ENCODE results near the gene ASTL.

ASTL gene

DNA sequence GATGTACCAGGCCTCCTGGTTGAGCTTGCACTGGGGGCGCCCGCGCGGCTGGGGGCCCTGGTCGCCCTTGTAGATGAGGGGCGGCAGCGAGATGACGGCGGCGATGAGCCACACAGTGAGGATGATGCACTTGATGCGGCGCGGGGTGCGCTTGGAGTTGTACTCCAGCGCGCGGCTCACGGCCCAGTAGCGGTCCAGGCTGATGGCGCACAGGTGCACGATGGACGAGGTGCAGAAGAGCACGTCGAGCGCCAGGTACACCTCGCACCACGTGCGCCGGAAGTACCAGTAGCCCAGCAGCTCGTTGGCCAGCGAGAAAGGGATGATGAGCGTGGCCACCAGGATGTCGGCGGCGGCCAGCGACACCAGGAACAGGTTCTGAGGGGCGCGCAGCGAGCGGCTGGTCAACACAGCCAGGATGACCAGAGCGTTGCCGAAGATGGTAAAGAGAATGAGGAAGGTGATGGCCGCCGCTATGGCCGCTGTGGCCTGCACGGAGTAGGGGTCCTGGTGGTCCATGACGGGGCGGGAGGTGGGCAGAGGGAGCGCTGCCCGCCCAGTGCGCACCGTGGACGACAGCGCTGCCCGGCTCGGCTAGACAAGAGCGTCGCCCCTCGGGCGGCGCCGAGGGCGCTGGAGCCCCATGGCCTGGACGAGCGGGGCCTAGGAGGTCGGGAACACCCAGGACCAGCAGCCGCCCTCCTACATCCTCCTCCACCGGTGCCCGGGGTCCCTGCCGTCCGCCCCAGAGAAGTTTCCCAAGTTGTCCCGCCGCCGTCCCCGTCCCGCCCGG is 22.5 kb downstream of the ASTL start:
- no peak for TF ChIP-seq JUND (IDR thresholded peaks at IDR 0.05; ENCODE audit: low read depth)
- in situ Hi-C loops (cut with HindIII; ENCODE audit: low pct_unique_long_range_greater_than_20kb, low sequenced_read_pairs), result no loop called here
- DNase-seq (ENCODE audit: low read depth in 1 of 2, low spot score in 1 of 2), result no peak

- no peak for TF ChIP-seq JUND (IDR thresholded peaks at IDR 0.05; ENCODE audit: low read depth)
- DNase-seq (ENCODE audit: low read depth in 1 of 2, low spot score in 1 of 2), result no peak
- in situ Hi-C loops (cut with HindIII; ENCODE audit: low pct_unique_long_range_greater_than_20kb, low sequenced_read_pairs), result no loop called here
Measured at GRCh38 chr2:96114903-96115581, 23.3 kb downstream of the ASTL start.

GRCh38 chr2:96114546-96114902 is 23.8 kb downstream of the ASTL start:
- in situ Hi-C loops (cut with HindIII; ENCODE audit: low pct_unique_long_range_greater_than_20kb, low sequenced_read_pairs), result no loop called here
- no peak for TF ChIP-seq JUND (IDR thresholded peaks at IDR 0.05; ENCODE audit: low read depth)
- DNase-seq (ENCODE audit: low read depth in 1 of 2, low spot score in 1 of 2), result no peak

DNA sequence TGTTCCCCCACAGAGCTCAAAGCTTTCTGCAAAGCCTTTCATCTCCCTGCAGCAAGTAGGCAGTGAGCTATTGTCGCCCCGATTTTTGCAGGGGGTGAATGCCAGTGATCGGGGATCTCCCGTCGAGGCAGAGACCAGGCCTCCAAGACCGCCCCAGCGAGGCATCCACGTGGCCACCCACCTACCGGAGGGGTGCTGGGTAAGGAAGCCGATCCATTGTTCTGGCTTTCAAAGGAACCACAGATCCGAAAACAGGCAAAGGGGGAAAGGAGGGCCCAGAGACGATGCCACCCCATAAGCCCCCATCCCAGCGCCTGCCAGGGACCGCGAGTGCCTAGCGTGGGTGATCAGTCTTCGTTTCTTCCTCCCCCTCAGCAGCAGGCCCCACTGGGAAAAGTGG is 24.4 kb downstream of the ASTL start:
- DNase-seq (ENCODE audit: low read depth in 1 of 2, low spot score in 1 of 2), result no peak
- in situ Hi-C loops (cut with HindIII; ENCODE audit: low pct_unique_long_range_greater_than_20kb, low sequenced_read_pairs), result no loop called here
- TF ChIP-seq JUND (IDR thresholded peaks at IDR 0.05; ENCODE audit: low read depth), result no peak

DNA sequence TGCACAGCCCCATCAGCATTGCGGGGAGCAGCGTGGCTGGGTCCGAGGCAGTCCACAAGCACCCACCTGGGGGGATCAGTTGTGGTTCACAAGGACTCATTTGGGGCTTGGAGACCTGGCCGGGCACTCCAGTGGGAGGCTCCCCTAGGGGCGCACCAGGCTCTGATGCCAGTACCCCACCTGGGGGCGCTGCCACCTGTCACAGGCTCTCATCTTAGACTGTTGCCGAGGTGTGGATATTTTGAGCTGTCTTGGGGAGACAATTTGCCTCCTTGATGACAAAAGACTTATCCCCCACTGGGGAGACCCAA is 25.0 kb downstream of the ASTL start:
- no peak for DNase-seq (ENCODE audit: low read depth in 1 of 2, low spot score in 1 of 2)
- TF ChIP-seq JUND (IDR thresholded peaks at IDR 0.05; ENCODE audit: low read depth), result no peak
- in situ Hi-C loops (cut with HindIII; ENCODE audit: low pct_unique_long_range_greater_than_20kb, low sequenced_read_pairs), result no loop called here

GRCh38 chr2:96112501-96113366 is 25.6 kb downstream of the ASTL start:
- in situ Hi-C loops (cut with HindIII; ENCODE audit: low pct_unique_long_range_greater_than_20kb, low sequenced_read_pairs), result no loop called here
- TF ChIP-seq JUND (IDR thresholded peaks at IDR 0.05; ENCODE audit: low read depth), result no peak
- no peak for DNase-seq (ENCODE audit: low read depth in 1 of 2, low spot score in 1 of 2)

DNA sequence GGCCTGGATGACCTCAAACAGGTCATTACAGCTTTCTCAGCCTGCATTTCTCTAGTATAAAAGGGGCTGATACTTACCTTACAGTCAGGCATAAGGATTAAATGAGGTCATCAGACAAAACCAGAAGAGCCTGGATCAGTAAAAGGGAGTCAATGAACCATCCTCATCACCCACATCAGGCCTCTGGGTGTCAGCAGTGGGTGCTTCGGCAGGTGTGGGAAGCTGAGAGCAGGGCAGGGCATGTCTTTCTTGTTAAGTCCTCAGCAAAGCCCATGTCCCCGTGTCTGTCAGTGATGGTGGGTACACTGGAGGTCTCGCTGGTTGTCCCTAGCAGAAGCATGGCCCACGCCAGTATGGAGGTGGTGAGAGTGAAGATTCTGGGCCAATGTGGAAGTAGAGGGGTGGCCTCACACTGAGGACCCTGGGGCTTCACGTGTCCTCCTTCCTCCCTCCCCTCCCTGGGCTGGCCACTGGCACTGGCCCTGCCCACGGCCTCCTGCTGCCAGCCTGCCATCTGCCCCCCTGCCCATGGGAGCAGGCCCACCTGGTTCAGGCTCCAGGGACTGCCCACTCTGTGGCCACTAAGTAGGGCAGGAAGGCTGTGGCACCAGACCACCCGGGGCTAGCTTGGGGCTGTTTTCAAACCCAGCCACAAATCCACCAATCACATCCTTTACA is 26.3 kb downstream of the ASTL start:
- DNase-seq (ENCODE audit: low read depth in 1 of 2, low spot score in 1 of 2), result peak in 1 of 2 experiments; percentile 45
- in situ Hi-C loops (cut with HindIII; ENCODE audit: low pct_unique_long_range_greater_than_20kb, low sequenced_read_pairs), result no loop called here
- no peak for TF ChIP-seq JUND (IDR thresholded peaks at IDR 0.05; ENCODE audit: low read depth)

- in situ Hi-C loops (cut with HindIII; ENCODE audit: low pct_unique_long_range_greater_than_20kb, low sequenced_read_pairs), result no loop called here
- no peak for DNase-seq (ENCODE audit: low read depth in 1 of 2, low spot score in 1 of 2)
- no peak for TF ChIP-seq JUND (IDR thresholded peaks at IDR 0.05; ENCODE audit: low read depth)
Measured at GRCh38 chr2:96111257-96111640, 27.1 kb downstream of the ASTL start.

GRCh38 chr2:96110621-96111256 is 27.6 kb downstream of the ASTL start:
- DNase-seq (ENCODE audit: low read depth in 1 of 2, low spot score in 1 of 2), result no peak
- in situ Hi-C loops (cut with HindIII; ENCODE audit: low pct_unique_long_range_greater_than_20kb, low sequenced_read_pairs), result no loop called here
- no peak for TF ChIP-seq JUND (IDR thresholded peaks at IDR 0.05; ENCODE audit: low read depth)

DNA sequence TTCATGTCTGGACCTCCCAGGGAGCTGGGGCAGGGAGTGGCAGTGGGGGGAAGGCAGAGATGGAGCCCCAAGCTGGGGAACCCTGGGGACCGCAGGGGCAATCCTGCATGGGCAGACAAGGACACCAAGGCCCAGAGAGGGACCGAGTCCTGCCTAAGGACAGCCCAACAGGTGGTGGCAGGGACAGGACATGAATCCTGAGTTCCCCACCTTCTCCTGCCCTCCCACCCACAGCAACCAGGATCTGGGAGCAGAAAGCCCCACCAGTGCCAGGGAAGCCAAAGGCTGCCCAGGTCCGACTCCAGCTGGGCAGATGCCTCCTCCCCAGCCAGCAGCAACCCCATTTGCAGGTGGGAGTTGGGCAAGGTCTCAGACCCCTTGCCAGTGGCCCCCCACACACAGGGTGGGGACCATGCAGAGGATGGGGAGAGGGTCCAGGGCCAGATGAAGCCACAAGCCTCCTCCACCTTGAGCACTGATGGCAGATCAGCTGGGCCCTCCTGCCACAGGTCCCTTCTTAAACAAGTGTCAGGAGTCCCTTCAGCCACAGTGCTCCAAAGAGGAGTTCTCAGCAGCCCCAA is 28.3 kb downstream of the ASTL start:
- DNase-seq (ENCODE audit: low read depth in 1 of 2, low spot score in 1 of 2), result no peak
- no peak for TF ChIP-seq JUND (IDR thresholded peaks at IDR 0.05; ENCODE audit: low read depth)
- in situ Hi-C loops (cut with HindIII; ENCODE audit: low pct_unique_long_range_greater_than_20kb, low sequenced_read_pairs), result no loop called here

DNA sequence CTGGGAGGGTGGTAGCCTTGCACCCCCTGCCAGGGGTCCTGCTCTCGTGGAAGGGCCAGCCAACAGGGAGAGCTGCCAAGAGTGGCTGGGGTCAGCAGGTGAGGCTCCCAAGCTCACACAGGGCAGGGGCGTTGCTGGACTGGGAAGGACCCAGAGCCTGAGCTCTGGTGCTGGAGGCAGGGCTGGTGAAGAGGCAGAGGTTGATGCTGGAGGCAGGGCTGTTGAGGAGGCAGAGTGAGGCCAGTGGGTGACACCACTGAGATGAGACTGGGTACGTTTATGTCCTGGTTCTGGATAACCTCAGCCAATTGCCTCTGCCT is 29.0 kb downstream of the ASTL start:
- no peak for DNase-seq (ENCODE audit: low read depth in 1 of 2, low spot score in 1 of 2)
- no peak for TF ChIP-seq JUND (IDR thresholded peaks at IDR 0.05; ENCODE audit: low read depth)
- in situ Hi-C loops (cut with HindIII; ENCODE audit: low pct_unique_long_range_greater_than_20kb, low sequenced_read_pairs), result no loop called here

Data from T47D (cell line).